ENCODE results near the gene IDS. TPM values are rescaled to one million over a fixed set of nuclear protein-coding genes. Genes with fewer than 3 reads are reported as not detected.
"Not testable (repeated sequence)": the region's sequence is repeated elsewhere in the genome, so short reads cannot be mapped to it uniquely, and the experiment has no call there.

The IDS gene
- total RNA-seq, 1 experiment from 2014 or later = 263 TPM

DNA sequence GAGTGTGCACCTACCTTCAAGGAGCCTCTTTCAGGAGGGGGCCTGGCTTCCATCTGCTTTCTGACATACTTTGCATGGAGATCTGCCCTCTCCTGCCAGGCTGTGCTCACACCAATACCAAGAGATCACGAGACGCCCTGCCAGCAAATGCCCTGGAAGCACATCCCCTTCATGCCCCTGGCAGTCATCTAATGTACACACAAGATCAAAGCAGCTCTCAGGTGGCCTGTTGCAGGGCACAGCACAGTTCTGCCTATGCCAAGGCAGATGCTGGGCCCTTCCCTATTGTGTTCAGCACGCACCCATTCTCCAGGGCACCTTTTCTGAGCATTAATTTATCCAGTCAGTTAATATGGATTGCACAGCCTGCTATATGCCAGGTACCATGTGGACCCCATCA lies 27.8 kb upstream of the IDS start:
- H3K4me2 ChIP-seq (ENCODE audit: low read depth, low read length, poor library complexity, severe bottlenecking); H3K9me2 ChIP-seq (replicated peaks; ENCODE audit: insufficient read depth, low read length); H3K36me3 ChIP-seq (ENCODE audit: insufficient read depth, low read length); H4K20me1 ChIP-seq (ENCODE audit: insufficient read depth, low read depth, low read length); H3K9me3 ChIP-seq (ENCODE audit: low read length); H3K27ac ChIP-seq (ENCODE audit: low read length); H3K27me3 ChIP-seq (ENCODE audit: low read length); H3K79me2 ChIP-seq (ENCODE audit: low read length); DNase-seq; H2AFZ ChIP-seq (ENCODE audit: low read length); H3K9ac ChIP-seq (ENCODE audit: low read length); H3K4me3 ChIP-seq (ENCODE audit: low read length): not testable (repeated sequence)
- H3K4me1 ChIP-seq (ENCODE audit: low read length) = peaks cover 20% of the 10 kb centered on the region

DNA sequence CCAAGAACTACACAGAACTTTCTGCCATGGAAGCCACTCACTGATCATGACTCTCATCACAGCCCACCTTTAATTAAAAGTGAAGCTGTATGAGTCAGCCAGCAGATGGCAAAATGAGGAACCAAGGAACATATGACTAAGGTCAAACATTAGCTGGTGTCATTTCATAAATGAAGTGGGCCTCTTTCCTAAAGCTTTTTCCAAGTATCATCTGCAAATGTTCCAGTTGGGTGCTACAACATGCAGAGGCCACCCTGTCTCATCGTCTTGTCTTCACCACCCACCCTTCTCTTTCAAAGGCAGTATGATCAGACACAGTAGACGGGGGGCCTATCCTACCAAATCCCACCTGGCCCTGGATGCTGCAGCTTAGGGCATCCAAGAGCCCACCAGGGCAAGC lies 26.5 kb upstream of the IDS start:
- Histone ChIP-seq H3K4me1 (ENCODE audit: low read length) (peaks cover 20% of the 10 kb centered on the region), H2AFZ (ENCODE audit: low read length) (no peak overlapping the region), H3K27me3 (ENCODE audit: low read length) (no peaks in the 10 kb centered on the region), H3K79me2 (ENCODE audit: low read length) (no peaks in the 10 kb centered on the region), H3K9me2 (replicated peaks; ENCODE audit: insufficient read depth, low read length) (no peaks in the 10 kb centered on the region), H3K9me3 (ENCODE audit: low read length) (no peaks in the 10 kb centered on the region), H4K20me1 (ENCODE audit: insufficient read depth, low read depth, low read length) (no peaks in the 10 kb centered on the region), H3K27ac (ENCODE audit: low read length) (peak overlapping the region; percentile 46), H3K9ac (ENCODE audit: low read length) (peak overlapping the region; percentile 25; the same call in 1 of the 2 replicates), H3K4me3 (ENCODE audit: low read length) (no peak overlapping the region), H3K36me3 (ENCODE audit: insufficient read depth, low read length) (no peaks in the 10 kb centered on the region), H3K4me2 (ENCODE audit: low read depth, low read length, poor library complexity, severe bottlenecking) (peak overlapping the region; percentile 26)
- DNase-seq = peak; percentile 82

DNA sequence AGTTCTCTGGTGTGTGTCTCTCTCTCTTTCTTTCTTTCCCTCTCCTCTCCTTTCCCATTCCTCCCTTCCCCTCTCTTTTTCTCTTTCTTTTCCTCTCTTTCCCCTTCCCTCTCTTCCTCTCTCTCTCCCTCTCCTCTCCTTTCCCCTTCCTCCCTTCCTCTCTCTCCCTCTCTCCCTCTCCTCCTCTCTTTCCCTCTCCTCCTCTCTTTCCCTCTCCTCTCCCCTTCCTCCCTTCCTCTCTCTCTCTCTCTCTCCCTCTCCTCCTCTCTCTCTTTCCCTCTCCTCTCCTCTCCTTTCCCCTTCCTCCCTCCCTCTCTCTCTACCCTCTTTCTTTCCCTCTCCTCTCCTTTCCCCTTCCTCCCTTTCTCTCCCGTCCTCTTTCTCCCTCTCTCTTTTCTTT lies 23.3 kb upstream of the IDS start:
- Histone ChIP-seq H3K27ac (ENCODE audit: low read length) (no peak overlapping the region), H2AFZ (ENCODE audit: low read length) (no peak overlapping the region), H3K4me2 (ENCODE audit: low read depth, low read length, poor library complexity, severe bottlenecking) (no peak overlapping the region), H3K4me1 (ENCODE audit: low read length) (peaks cover 45% of the 10 kb centered on the region), H3K9ac (ENCODE audit: low read length) (no peak overlapping the region), H4K20me1 (ENCODE audit: insufficient read depth, low read depth, low read length) (no peaks in the 10 kb centered on the region), H3K4me3 (ENCODE audit: low read length) (no peak overlapping the region), H3K9me3 (ENCODE audit: low read length) (no peaks in the 10 kb centered on the region), H3K27me3 (ENCODE audit: low read length) (no peaks in the 10 kb centered on the region), H3K36me3 (ENCODE audit: insufficient read depth, low read length) (no peaks in the 10 kb centered on the region), H3K79me2 (ENCODE audit: low read length) (no peaks in the 10 kb centered on the region), H3K9me2 (replicated peaks; ENCODE audit: insufficient read depth, low read length) (peaks cover 3% of the 10 kb centered on the region; the same call in 1 of the 2 replicates)
- DNase-seq = no peak

DNA sequence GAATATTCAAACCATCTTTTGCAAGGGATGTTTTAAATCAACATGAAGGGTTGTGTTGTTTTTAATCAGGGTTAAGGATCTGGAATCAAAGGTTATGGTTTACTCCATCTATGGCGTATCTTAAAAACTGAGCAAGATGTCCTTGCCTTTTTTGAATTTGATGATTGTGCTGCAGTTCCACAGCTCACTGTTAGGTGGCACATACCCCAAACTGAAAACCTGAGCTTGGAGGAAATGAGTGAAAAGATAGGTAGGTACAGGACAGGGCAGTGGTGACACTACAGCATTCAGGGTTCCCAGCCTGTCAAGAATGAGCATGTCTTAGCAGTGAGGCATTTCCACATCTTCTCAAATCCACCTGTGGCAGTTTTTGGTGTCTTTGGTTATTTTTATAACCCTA lies 22.6 kb upstream of the IDS start:
- no peaks in the 10 kb centered on the region for H3K36me3 ChIP-seq (ENCODE audit: insufficient read depth, low read length)
- no peaks in the 10 kb centered on the region for H3K27me3 ChIP-seq (ENCODE audit: low read length)
- no peaks in the 10 kb centered on the region for H3K79me2 ChIP-seq (ENCODE audit: low read length)
- H3K9me3 ChIP-seq (ENCODE audit: low read length) = no peaks in the 10 kb centered on the region
- H4K20me1 ChIP-seq (ENCODE audit: insufficient read depth, low read depth, low read length) = no peaks in the 10 kb centered on the region
- peaks cover 3% of the 10 kb centered on the region; the same call in 1 of the 2 replicates for H3K9me2 ChIP-seq (replicated peaks; ENCODE audit: insufficient read depth, low read length)
- H3K4me3 ChIP-seq (ENCODE audit: low read length) = no peak overlapping the region
- no peak overlapping the region for H3K4me2 ChIP-seq (ENCODE audit: low read depth, low read length, poor library complexity, severe bottlenecking)
- H3K4me1 ChIP-seq (ENCODE audit: low read length) = peaks cover 45% of the 10 kb centered on the region
- no peak overlapping the region for H2AFZ ChIP-seq (ENCODE audit: low read length)
- DNase-seq = peak; percentile 89
- H3K9ac ChIP-seq (ENCODE audit: low read length) = no peak overlapping the region
- H3K27ac ChIP-seq (ENCODE audit: low read length) = no peak overlapping the region

DNA sequence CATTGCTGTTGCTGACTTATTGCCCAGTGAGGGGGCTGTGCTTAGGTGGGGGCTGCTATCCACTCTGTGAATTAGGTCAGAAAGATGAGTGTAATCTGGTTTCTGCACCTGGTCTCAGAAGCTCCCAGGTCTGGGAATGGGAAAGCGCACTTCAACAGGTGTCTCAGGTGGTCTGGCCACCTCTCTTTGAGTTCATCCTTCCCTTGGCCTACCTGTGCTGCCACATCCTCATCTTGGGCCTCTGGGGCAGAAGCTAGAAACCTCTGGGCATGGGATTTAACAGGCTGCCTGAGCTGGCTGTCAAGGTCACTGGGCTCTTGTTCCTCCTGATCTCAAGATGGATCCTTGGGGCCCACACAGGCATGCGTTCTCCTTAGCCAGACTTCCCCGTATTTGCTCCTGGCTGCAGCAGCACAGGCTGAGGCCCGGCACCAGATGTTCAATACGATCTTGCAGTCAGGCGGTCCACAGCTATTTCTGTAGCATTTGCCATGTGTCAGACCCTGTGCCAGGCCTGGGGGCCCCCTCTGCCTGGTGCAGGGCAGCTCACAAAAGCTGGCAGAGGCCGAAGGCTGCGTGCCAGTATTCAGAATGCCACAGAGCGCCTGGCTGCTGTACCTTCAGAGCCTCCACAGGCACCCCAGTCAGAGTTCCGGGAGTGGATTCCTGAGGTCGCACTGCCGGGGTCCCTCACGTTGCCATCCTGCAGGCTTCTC lies 21.4 kb upstream of the IDS start:
- H3K9me2 ChIP-seq (replicated peaks; ENCODE audit: insufficient read depth, low read length); H2AFZ ChIP-seq (ENCODE audit: low read length); H3K27me3 ChIP-seq (ENCODE audit: low read length); H4K20me1 ChIP-seq (ENCODE audit: insufficient read depth, low read depth, low read length); H3K4me3 ChIP-seq (ENCODE audit: low read length); H3K9me3 ChIP-seq (ENCODE audit: low read length); DNase-seq; H3K79me2 ChIP-seq (ENCODE audit: low read length); H3K36me3 ChIP-seq (ENCODE audit: insufficient read depth, low read length): not testable (repeated sequence)
- peak overlapping the region; percentile 58 for H3K4me2 ChIP-seq (ENCODE audit: low read depth, low read length, poor library complexity, severe bottlenecking)
- peak overlapping the region; percentile 77 for H3K27ac ChIP-seq (ENCODE audit: low read length)
- peak overlapping the region; percentile 50; the same call in 1 of the 2 replicates for H3K9ac ChIP-seq (ENCODE audit: low read length)
- H3K4me1 ChIP-seq (ENCODE audit: low read length) = peaks cover 37% of the 10 kb centered on the region

DNA sequence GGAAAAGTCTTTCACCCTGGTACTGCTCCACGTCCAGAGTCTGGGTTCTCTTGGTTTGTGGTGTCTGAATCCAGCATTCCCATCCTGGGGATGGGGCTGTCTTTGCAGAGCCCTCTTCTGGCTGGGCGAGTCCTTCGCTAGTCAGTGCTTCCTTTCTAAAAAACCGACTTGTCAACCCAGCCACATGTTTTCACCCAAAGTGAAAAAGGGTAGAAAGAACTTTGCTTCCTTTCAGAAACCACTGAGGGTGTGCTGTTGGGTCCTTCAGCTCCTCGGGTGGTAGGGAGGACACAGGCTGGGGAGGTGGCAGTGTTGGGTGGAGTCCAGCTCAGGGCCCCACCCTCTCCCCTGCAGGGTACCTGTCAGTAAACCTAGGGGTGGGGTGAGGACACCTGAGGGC lies 20.8 kb upstream of the IDS start:
- DNase-seq = peak; percentile 51
- not testable (repeated sequence) for H2AFZ ChIP-seq (ENCODE audit: low read length); H3K36me3 ChIP-seq (ENCODE audit: insufficient read depth, low read length); H3K9me3 ChIP-seq (ENCODE audit: low read length); H3K27me3 ChIP-seq (ENCODE audit: low read length); H3K79me2 ChIP-seq (ENCODE audit: low read length); H4K20me1 ChIP-seq (ENCODE audit: insufficient read depth, low read depth, low read length); H3K9me2 ChIP-seq (replicated peaks; ENCODE audit: insufficient read depth, low read length)
- Histone ChIP-seq H3K4me3 (ENCODE audit: low read length) (peak overlapping the region; percentile 38; the same call in 1 of the 2 replicates), H3K9ac (ENCODE audit: low read length) (peak overlapping the region; percentile 50; the same call in 1 of the 2 replicates), H3K27ac (ENCODE audit: low read length) (peak overlapping the region; percentile 77), H3K4me1 (ENCODE audit: low read length) (peaks cover 31% of the 10 kb centered on the region), H3K4me2 (ENCODE audit: low read depth, low read length, poor library complexity, severe bottlenecking) (peak overlapping the region; percentile 58)

DNA sequence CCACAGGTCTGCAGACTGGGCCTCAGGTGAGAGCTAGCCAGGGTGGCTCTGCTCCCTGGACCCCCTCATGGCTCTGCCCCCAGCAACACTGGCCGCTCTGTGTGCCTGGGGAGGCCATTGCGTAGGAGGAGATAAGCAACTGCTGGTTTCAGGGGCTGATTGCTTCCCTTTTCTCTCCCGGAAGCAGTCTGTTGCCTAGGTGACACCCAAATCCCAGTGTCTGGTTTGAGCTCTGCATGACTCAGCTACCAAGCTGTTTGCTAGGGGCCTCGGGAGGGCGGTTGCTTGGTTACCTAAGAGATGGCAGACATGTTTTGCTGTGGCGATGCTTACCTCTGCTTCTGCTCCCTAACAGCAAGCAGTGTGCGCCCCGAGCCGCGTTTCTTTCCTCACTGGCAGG lies 20.3 kb upstream of the IDS start:
- H3K9me3 ChIP-seq (ENCODE audit: low read length); H3K36me3 ChIP-seq (ENCODE audit: insufficient read depth, low read length); H4K20me1 ChIP-seq (ENCODE audit: insufficient read depth, low read depth, low read length); H3K27me3 ChIP-seq (ENCODE audit: low read length); H3K9me2 ChIP-seq (replicated peaks; ENCODE audit: insufficient read depth, low read length); H3K79me2 ChIP-seq (ENCODE audit: low read length); H2AFZ ChIP-seq (ENCODE audit: low read length): not testable (repeated sequence)
- H3K4me2 ChIP-seq (ENCODE audit: low read depth, low read length, poor library complexity, severe bottlenecking) = peak overlapping the region; percentile 63
- peak overlapping the region; percentile 79 for H3K27ac ChIP-seq (ENCODE audit: low read length)
- peaks cover 26% of the 10 kb centered on the region for H3K4me1 ChIP-seq (ENCODE audit: low read length)
- DNase-seq = peak; percentile 92
- H3K9ac ChIP-seq (ENCODE audit: low read length) = peak overlapping the region; percentile 62
- peak overlapping the region; percentile 45; the same call in 1 of the 2 replicates for H3K4me3 ChIP-seq (ENCODE audit: low read length)

DNA sequence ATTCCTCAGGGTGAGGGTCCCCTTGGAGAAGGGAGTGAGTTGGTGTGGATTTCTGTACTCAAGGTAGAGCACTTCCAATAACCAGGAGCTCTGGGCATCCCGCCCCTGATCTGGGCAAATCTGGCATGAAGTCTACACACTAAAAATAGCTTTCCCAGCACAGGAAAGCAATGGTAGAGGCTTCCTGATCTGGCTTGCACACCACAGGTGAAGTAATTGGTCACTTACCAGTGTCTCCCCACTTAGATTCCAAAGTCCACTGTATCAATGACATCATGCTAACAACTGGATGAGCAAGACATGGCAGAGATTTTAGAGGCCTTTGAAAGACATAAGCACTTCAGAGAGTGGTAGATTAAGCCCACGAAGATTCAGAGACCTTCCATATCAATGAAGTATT lies 17.8 kb upstream of the IDS start:
- no peak overlapping the region for H3K4me3 ChIP-seq (ENCODE audit: low read length)
- H3K79me2 ChIP-seq (ENCODE audit: low read length) = no peaks in the 10 kb centered on the region
- H3K36me3 ChIP-seq (ENCODE audit: insufficient read depth, low read length) = no peaks in the 10 kb centered on the region
- H3K27me3 ChIP-seq (ENCODE audit: low read length) = no peaks in the 10 kb centered on the region
- no peaks in the 10 kb centered on the region for H4K20me1 ChIP-seq (ENCODE audit: insufficient read depth, low read depth, low read length)
- no peak overlapping the region for H3K9ac ChIP-seq (ENCODE audit: low read length)
- H3K4me1 ChIP-seq (ENCODE audit: low read length) = peaks cover 25% of the 10 kb centered on the region
- DNase-seq = no peak
- no peak overlapping the region for H3K27ac ChIP-seq (ENCODE audit: low read length)
- peaks cover 3% of the 10 kb centered on the region; the same call in 1 of the 2 replicates for H3K9me2 ChIP-seq (replicated peaks; ENCODE audit: insufficient read depth, low read length)
- no peaks in the 10 kb centered on the region for H3K9me3 ChIP-seq (ENCODE audit: low read length)
- no peak overlapping the region for H2AFZ ChIP-seq (ENCODE audit: low read length)
- H3K4me2 ChIP-seq (ENCODE audit: low read depth, low read length, poor library complexity, severe bottlenecking) = no peak overlapping the region

All from Karpas-422 (cell line).